H1 (cell line): ENCODE results near the gene MTERF2. TPM values are rescaled to one million over a fixed set of nuclear protein-coding genes. Genes with fewer than 3 reads are reported as not detected.

Source experiments
- CTCF ChIA-PET: fragments of 300-600 bp; sonication (Branson Sonifier 250); formaldehyde crosslinking; loops from one replicate; lab custom pipeline; 2021; ENCODE audit not compliant: partially characterized antibody; lab: Charles Lee
- POLR2A ChIA-PET: fragments of 300-600 bp; sonication (Branson Sonifier 250); formaldehyde crosslinking; loops from one replicate; lab custom pipeline; 2021; ENCODE audit warnings: inconsistent platforms; ENCODE audit not compliant: partially characterized antibody; lab: Charles Lee
- DNase-seq, 2 experiments: peaks; one replicate each; pipeline versions ENCODE4 v3.0.0 to v3.0.0-alpha.2; 2010 to 2022; ENCODE audit warnings: low spot score in 2 of 2, low read depth in 1 of 2, mixed read lengths in 1 of 2
- FAIRE-seq: peaks from 2 replicates; lab custom pipeline; 2011; peaks lifted over from hg19 to GRCh38; lab: Jason Lieb, UNC
- H2AFZ ChIP-seq: 2 replicates; pipeline ENCODE4 v1.8.1; 2012; ENCODE audit warnings: low read length, inconsistent platforms
- H2AK5ac ChIP-seq: 2 replicates; pipeline ENCODE4 v1.6.1; 2013; ENCODE audit warnings: low read depth, low read length
- H2BK120ac ChIP-seq: replicated peaks from 2 replicates; pipeline ENCODE3; 2013; ENCODE audit warnings: low read depth, low read length, inconsistent platforms
- H2BK12ac ChIP-seq: 2 replicates; pipeline ENCODE4 v1.6.1; 2013; ENCODE audit warnings: low read depth, low read length
- H2BK15ac ChIP-seq: 2 replicates; pipeline ENCODE4 v1.6.1; 2013; ENCODE audit warnings: low read length
- H2BK20ac ChIP-seq: 2 replicates; pipeline ENCODE4 v1.6.1; 2013; ENCODE audit warnings: low read length
- H2BK5ac ChIP-seq: 2 replicates; pipeline ENCODE4 v1.6.1; 2013; ENCODE audit warnings: low read depth, low read length
- H3K14ac ChIP-seq: 2 replicates; pipeline ENCODE4 v1.6.1; 2013; ENCODE audit warnings: inconsistent platforms; ENCODE audit not compliant: insufficient read length
- H3K18ac ChIP-seq: 2 replicates; pipeline ENCODE4 v1.6.1; 2013; ENCODE audit warnings: low read length; ENCODE audit errors: extremely low read depth
- H3K23ac ChIP-seq: 2 replicates; pipeline ENCODE4 v1.6.1; 2013; ENCODE audit warnings: inconsistent platforms; ENCODE audit not compliant: insufficient read length
- H3K23me2 ChIP-seq: 2 replicates; pipeline ENCODE4 v1.6.1; 2013; ENCODE audit warnings: low read depth, low read length
- H3K27ac ChIP-seq: 2 replicates; pipeline ENCODE4 v1.6.1; 2011; ENCODE audit warnings: low read depth, low read length, inconsistent platforms
- H3K27me3 ChIP-seq, 4 experiments: replicated peaks in 1 of 4; 1 replicate in 1 of 4; 2 replicates in 3 of 4; pipeline versions ENCODE4 v1.6.1 to v1.8.1; 2011 to 2013; ENCODE audit warnings: low read length in 3 of 4, mild to moderate bottlenecking in 3 of 4, inconsistent platforms in 2 of 4, mixed read lengths in 2 of 4, moderate library complexity in 1 of 4; ENCODE audit not compliant: control insufficient read depth in 3 of 4, insufficient read depth in 3 of 4; ENCODE audit errors: extremely low read depth in 1 of 4
- H3K36me3 ChIP-seq, 4 experiments: 2 replicates each; pipeline versions ENCODE4 v1.6.1 to v1.8.1; 2011 to 2013; ENCODE audit warnings: mild to moderate bottlenecking in 4 of 4, low read length in 3 of 4, moderate library complexity in 2 of 4, control low read depth in 1 of 4, inconsistent platforms in 1 of 4; ENCODE audit not compliant: insufficient read depth in 4 of 4, control insufficient read depth in 2 of 4
- H3K4ac ChIP-seq: replicated peaks from 2 replicates; pipeline ENCODE3; 2013; ENCODE audit warnings: low read length, low read depth, mixed read lengths, inconsistent platforms; ENCODE audit not compliant: insufficient read length
- H3K4me1 ChIP-seq, 4 experiments: replicated peaks in 1 of 4; 1 replicate in 1 of 4; 2 replicates in 3 of 4; pipeline versions ENCODE4 v1.6.1 to v1.8.1; 2011 to 2013; ENCODE audit warnings: low read length in 3 of 4, inconsistent platforms in 2 of 4, mixed read lengths in 1 of 4; ENCODE audit not compliant: insufficient read depth in 4 of 4, control insufficient read depth in 3 of 4
- H3K4me2 ChIP-seq, 2 experiments: 2 replicates each; pipeline versions ENCODE4 v1.6.1 to v1.8.1; 2011 to 2013; ENCODE audit warnings: low read depth in 2 of 2, low read length in 2 of 2, control low read depth in 1 of 2, inconsistent platforms in 1 of 2, mild to moderate bottlenecking in 1 of 2; ENCODE audit not compliant: insufficient read depth in 1 of 2
- H3K4me3 ChIP-seq, 4 experiments: fragments of 200-600, 300-600 bp in 1 of 4; sonication (generic), shearing (Covaris generic), sonication (Bioruptor Twin) in 1 of 4; 2 replicates each; pipeline versions ENCODE4 v1.5.1 to v1.8.1; 2011 to 2016; ENCODE audit warnings: low read length in 4 of 4, low read depth in 3 of 4, control low read depth in 2 of 4, inconsistent platforms in 2 of 4, mild to moderate bottlenecking in 2 of 4, mixed read lengths in 1 of 4, moderate library complexity in 1 of 4; ENCODE audit not compliant: insufficient read depth in 2 of 4; ENCODE audit errors: extremely low read depth in 1 of 4
- H3K56ac ChIP-seq: replicated peaks from 2 replicates; pipeline ENCODE3; 2013; ENCODE audit warnings: low read depth, mild to moderate bottlenecking, mixed read lengths, low read length, inconsistent platforms; ENCODE audit not compliant: insufficient read length
- H3K79me1 ChIP-seq: 2 replicates; pipeline ENCODE4 v1.6.1; 2013; ENCODE audit warnings: low read depth, low read length, control low read depth
- H3K79me2 ChIP-seq, 2 experiments: 2 replicates each; pipeline versions ENCODE4 v1.6.1 to v1.8.1; 2012 to 2013; ENCODE audit warnings: low read length in 2 of 2, mild to moderate bottlenecking in 2 of 2, inconsistent platforms in 1 of 2; ENCODE audit not compliant: insufficient read depth in 2 of 2, control insufficient read depth in 1 of 2
- H3K9ac ChIP-seq, 4 experiments: replicated peaks in 1 of 4; 1 replicate in 1 of 4; 2 replicates in 3 of 4; pipeline versions ENCODE4 v1.6.1 to v1.8.1; 2011 to 2013; ENCODE audit warnings: low read depth in 3 of 4, low read length in 3 of 4, control low read depth in 2 of 4, mild to moderate bottlenecking in 2 of 4, moderate library complexity in 2 of 4, inconsistent platforms in 1 of 4; ENCODE audit errors: extremely low read depth in 1 of 4
- H3K9me3 ChIP-seq, 2 experiments: 2 replicates each; pipeline versions ENCODE4 v1.6.1 to v1.8.1; 2012 to 2013; ENCODE audit warnings: mild to moderate bottlenecking in 2 of 2, moderate library complexity in 2 of 2, control low read depth in 1 of 2, inconsistent platforms in 1 of 2, low read depth in 1 of 2, low read length in 1 of 2, mixed read lengths in 1 of 2; ENCODE audit not compliant: insufficient read depth in 2 of 2
- H4K20me1 ChIP-seq, 2 experiments: replicated peaks in 1 of 2; 2 replicates each; pipeline versions ENCODE3 to v1.8.1; 2011 to 2013; ENCODE audit warnings: inconsistent platforms in 2 of 2, low read length in 2 of 2, mild to moderate bottlenecking in 1 of 2; ENCODE audit not compliant: insufficient read depth in 2 of 2, control insufficient read depth in 1 of 2
- H4K5ac ChIP-seq: 2 replicates; pipeline ENCODE4 v1.6.1; 2013; ENCODE audit warnings: low read length, low read depth, mixed read lengths, inconsistent platforms; ENCODE audit not compliant: insufficient read length
- H4K8ac ChIP-seq: 2 replicates; pipeline ENCODE4 v1.8.0; 2013; ENCODE audit warnings: mild to moderate bottlenecking, moderate library complexity, low read length, inconsistent platforms; ENCODE audit not compliant: insufficient read depth; ENCODE audit errors: extremely low read depth
- H4K91ac ChIP-seq: replicated peaks from 2 replicates; pipeline ENCODE3; 2013; ENCODE audit warnings: low read length, mixed read lengths, inconsistent platforms; ENCODE audit not compliant: insufficient read length
- BACH1 ChIP-seq: IDR thresholded peaks from 2 replicates; pipeline ENCODE4 v1.6.1; 2012; ENCODE audit warnings: low read length, improper control_type of control experiment
- BRCA1 ChIP-seq: IDR thresholded peaks from 2 replicates; pipeline ENCODE4 v1.6.1; 2012; ENCODE audit warnings: low read depth, low read length, improper control_type of control experiment
- E2F6 ChIP-seq: IDR thresholded peaks from 2 replicates; pipeline ENCODE4 v1.6.1; 2012; ENCODE audit warnings: inconsistent platforms
- EZH2 ChIP-seq: fragments of 200-600 bp; sonication (generic); IDR thresholded peaks from 2 replicates; pipeline ENCODE4 v1.7.1; 2012; ENCODE audit warnings: low read depth, mild to moderate bottlenecking, moderate library complexity, low read length, inconsistent platforms; ENCODE audit not compliant: severe bottlenecking
- HDAC2 ChIP-seq, 2 experiments: fragments of 300-600 bp in 1 of 2; sonication (generic) in 1 of 2; IDR thresholded peaks; 2 replicates each; pipeline ENCODE4 v1.6.1; 2011 to 2012; ENCODE audit warnings: low read depth in 2 of 2, low read length in 2 of 2, mild to moderate bottlenecking in 2 of 2, moderate library complexity in 2 of 2, borderline replicate concordance in 1 of 2, inconsistent platforms in 1 of 2
- KDM1A ChIP-seq: fragments of 200-600, 300-600 bp; sonication (generic); IDR thresholded peaks from 2 replicates; pipeline ENCODE4 v1.7.1; 2016; ENCODE audit warnings: mild to moderate bottlenecking, low read length, borderline replicate concordance
- MAFK ChIP-seq: IDR thresholded peaks from 2 replicates; pipeline ENCODE4 v1.6.1; 2012; ENCODE audit warnings: low read depth, mild to moderate bottlenecking, improper control_type of control experiment, low read length
- SIN3A ChIP-seq, 2 experiments: IDR thresholded peaks in 1 of 2; conservative IDR thresholded peaks in 1 of 2; 2 replicates each; pipeline ENCODE4 v1.6.1; 2011 to 2012; ENCODE audit warnings: low read length in 2 of 2, improper control_type of control experiment in 1 of 2, low read depth in 1 of 2, mild to moderate bottlenecking in 1 of 2
- SP4 ChIP-seq: IDR thresholded peaks from 2 replicates; pipeline ENCODE4 v1.6.1; 2012; ENCODE audit warnings: low read length, inconsistent platforms
- SUZ12 ChIP-seq: fragments of 200-600 bp; sonication (generic); IDR thresholded peaks from 2 replicates; pipeline ENCODE4 v1.6.1; 2012; ENCODE audit warnings: mild to moderate bottlenecking, inconsistent platforms, low read length, moderate library complexity, mixed read lengths
- ZNF274 ChIP-seq: IDR thresholded peaks from 2 replicates; pipeline ENCODE4 v1.7.0; 2012; ENCODE audit warnings: low read length, borderline replicate concordance; ENCODE audit errors: extremely low read depth
- WGBS, 2 experiments: shearing (Covaris generic) in 1 of 2; methylation state at CpG; one replicate each; pipeline versions ENCODE4 v1.1.6 to v1.1.7; 2013 to 2015; ENCODE audit warnings: low lambda C conversion rate in 2 of 2, mixed read lengths in 2 of 2, inconsistent platforms in 1 of 2, low coverage in 1 of 2, missing lambda C conversion rate in 1 of 2; ENCODE audit not compliant: insufficient replicate concordance in 2 of 2, insufficient coverage in 1 of 2, insufficient read length in 1 of 2; ENCODE audit errors: extremely low coverage in 1 of 2, missing lambda C conversion rate in 1 of 2; 5-methylcytosine and 5-hydroxymethylcytosine counted together
- polyA plus RNA-seq, 7 experiments: library from polyadenylated mRNA; depleted of rRNA in 3 of 7; stranded (reverse) in 5 of 7; unstranded in 2 of 7; fragments of >200 nt in 5 of 7; fragments of 200-250 nt in 2 of 7; gene quantifications; 1 replicate in 5 of 7; 2 replicates in 1 of 7; 4 replicates in 1 of 7; pipeline versions ENCODE4 v1.2.1 to v1.2.3, GENCODE V29; 2011 to 2013; ENCODE audit warnings: missing spikeins in 2 of 7, mixed read lengths in 2 of 7
- total RNA-seq: library from RNA; stranded (reverse); fragmentation: NEBNext Ultra II Directional; extraction: Animal tissue kit (Norgen Biotek cat#: 25700); gene quantifications from 2 replicates; pipeline ENCODE4 v1.2.1, GENCODE V29; 2021

Gene MTERF2
- total and polyA plus RNA-seq, 2 of the 8 experiments (the other 6 are each of a cell fraction or from before 2014, with no cell fraction given), result 2.8 to 7.1 TPM

GRCh38 chr12:106945261-106945851 is 41.6 kb downstream of the MTERF2 start:
- H4K8ac ChIP-seq, result no peak overlapping the region
- H2BK12ac ChIP-seq, result no peak overlapping the region
- H2BK120ac ChIP-seq, result no peak overlapping the region
- no peaks in the 10 kb centered on the region for H3K79me2 ChIP-seq
- no peak overlapping the region for H2BK20ac ChIP-seq
- no peak for TF ChIP-seq KDM1A
- TF ChIP-seq SIN3A (conservative IDR thresholded peaks at IDR 0.05 in 1 of 2, IDR thresholded peaks at IDR 0.05 in 1 of 2; ENCODE audit: low read depth in 1 of 2, low read length in 2 of 2), result no peak
- TF ChIP-seq EZH2, result no peak
- TF ChIP-seq ZNF274, result no peak
- no peak for TF ChIP-seq MAFK
- no peak for TF ChIP-seq HDAC2 (IDR thresholded peaks at IDR 0.05; ENCODE audit: borderline replicate concordance in 1 of 2, low read depth in 2 of 2, low read length in 2 of 2)
- no peak for TF ChIP-seq BRCA1
- no peak for TF ChIP-seq E2F6
- TF ChIP-seq SP4, result no peak
- no peak for TF ChIP-seq SUZ12
- TF ChIP-seq BACH1, result no peak
- no peak overlapping the region for H3K14ac ChIP-seq
- no peak for DNase-seq
- H3K23ac ChIP-seq, result no peak overlapping the region
- H3K27me3 ChIP-seq, result no peaks in the 10 kb centered on the region
- no peak overlapping the region for H2AFZ ChIP-seq
- no peak overlapping the region for H2BK5ac ChIP-seq
- no peaks in the 10 kb centered on the region for H3K79me1 ChIP-seq
- H3K18ac ChIP-seq, result no peak overlapping the region
- H2BK15ac ChIP-seq, result no peak overlapping the region
- H3K23me2 ChIP-seq, result no peaks in the 10 kb centered on the region
- H3K4me2 ChIP-seq, result no peak overlapping the region
- no peak overlapping the region for H3K9ac ChIP-seq
- CTCF ChIA-PET, result no interaction called here
- POLR2A ChIA-PET, result no interaction called here
- WGBS, 2 experiments, result 6% methylated on average over 1 of the region's 1 CpG; no CpG with 5 or more reads in 1 of the 2 experiments
- no peak overlapping the region for H3K56ac ChIP-seq
- H3K9me3 ChIP-seq, result peaks cover 28 to 30% of the 10 kb centered on the region in 2 experiments
- no peak overlapping the region for H2AK5ac ChIP-seq
- no peak overlapping the region for H3K4ac ChIP-seq
- H4K20me1 ChIP-seq, result no peaks in the 10 kb centered on the region
- no peak overlapping the region for H4K91ac ChIP-seq
- no peaks in the 10 kb centered on the region; a peak in 1 of 8 replicates for H3K36me3 ChIP-seq
- H4K5ac ChIP-seq, result no peak overlapping the region
- H3K4me1 ChIP-seq, result no peaks in the 10 kb centered on the region
- no peak overlapping the region for H3K27ac ChIP-seq
- H3K4me3 ChIP-seq, result no peak overlapping the region
- FAIRE-seq, result no peak
